Measurements from ENCODE around the gene GNB1. TPM values are rescaled to one million over a fixed set of nuclear protein-coding genes. Genes with fewer than 3 reads are reported as not detected.
A peak's percentile ranks its signal among the peaks of the same experiment; 100 is the strongest.

The GNB1 gene
- polyA plus RNA-seq, 1 of the 3 experiments (the other 2 are of a cell fraction): 355 TPM

DNA sequence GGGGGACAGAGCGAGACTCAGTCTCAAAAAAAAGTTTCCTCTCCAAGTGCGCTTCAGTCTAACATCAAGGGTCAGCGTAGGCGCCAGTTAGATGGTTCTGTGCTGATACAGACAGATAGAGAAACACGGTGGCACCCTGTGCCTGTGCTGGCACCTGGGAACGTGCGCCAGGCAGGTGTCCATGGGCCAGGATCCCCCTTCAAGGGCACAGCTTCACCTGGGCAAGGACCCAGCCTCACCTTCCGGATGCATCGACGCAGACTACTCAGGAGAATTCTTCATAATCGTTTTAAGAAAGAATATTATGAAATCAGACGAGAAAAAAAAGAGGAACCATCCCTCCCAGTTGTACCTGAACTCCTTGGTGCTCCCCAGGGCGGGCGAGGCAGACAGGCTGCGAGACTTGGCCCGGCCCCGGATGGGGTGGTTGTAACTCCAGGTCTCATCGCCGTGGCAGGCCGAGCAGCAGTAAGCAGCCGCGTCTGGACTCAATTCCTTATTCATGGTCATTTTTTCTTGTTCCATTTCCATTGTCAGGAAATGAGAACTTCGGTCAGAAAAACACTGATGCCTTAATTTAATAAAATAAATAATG lies 125.9 kb downstream of the GNB1 start (continued):
- TF ChIP-seq, protein P1, sequence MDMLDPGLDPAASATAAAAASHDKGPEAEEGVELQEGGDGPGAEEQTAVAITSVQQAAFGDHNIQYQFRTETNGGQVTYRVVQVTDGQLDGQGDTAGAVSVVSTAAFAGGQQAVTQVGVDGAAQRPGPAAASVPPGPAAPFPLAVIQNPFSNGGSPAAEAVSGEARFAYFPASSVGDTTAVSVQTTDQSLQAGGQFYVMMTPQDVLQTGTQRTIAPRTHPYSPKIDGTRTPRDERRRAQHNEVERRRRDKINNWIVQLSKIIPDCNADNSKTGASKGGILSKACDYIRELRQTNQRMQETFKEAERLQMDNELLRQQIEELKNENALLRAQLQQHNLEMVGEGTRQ (IDR thresholded peaks at IDR 0.05; ENCODE audit: borderline replicate concordance, low read depth, low read length): no peak
- TF ChIP-seq GATA2 (CRISPR knock-in tag; IDR thresholded peaks at IDR 0.05) (no peak), TEAD4 (IDR thresholded peaks at IDR 0.05; ENCODE audit: borderline replicate concordance, insufficient read depth) (no peak)

DNA sequence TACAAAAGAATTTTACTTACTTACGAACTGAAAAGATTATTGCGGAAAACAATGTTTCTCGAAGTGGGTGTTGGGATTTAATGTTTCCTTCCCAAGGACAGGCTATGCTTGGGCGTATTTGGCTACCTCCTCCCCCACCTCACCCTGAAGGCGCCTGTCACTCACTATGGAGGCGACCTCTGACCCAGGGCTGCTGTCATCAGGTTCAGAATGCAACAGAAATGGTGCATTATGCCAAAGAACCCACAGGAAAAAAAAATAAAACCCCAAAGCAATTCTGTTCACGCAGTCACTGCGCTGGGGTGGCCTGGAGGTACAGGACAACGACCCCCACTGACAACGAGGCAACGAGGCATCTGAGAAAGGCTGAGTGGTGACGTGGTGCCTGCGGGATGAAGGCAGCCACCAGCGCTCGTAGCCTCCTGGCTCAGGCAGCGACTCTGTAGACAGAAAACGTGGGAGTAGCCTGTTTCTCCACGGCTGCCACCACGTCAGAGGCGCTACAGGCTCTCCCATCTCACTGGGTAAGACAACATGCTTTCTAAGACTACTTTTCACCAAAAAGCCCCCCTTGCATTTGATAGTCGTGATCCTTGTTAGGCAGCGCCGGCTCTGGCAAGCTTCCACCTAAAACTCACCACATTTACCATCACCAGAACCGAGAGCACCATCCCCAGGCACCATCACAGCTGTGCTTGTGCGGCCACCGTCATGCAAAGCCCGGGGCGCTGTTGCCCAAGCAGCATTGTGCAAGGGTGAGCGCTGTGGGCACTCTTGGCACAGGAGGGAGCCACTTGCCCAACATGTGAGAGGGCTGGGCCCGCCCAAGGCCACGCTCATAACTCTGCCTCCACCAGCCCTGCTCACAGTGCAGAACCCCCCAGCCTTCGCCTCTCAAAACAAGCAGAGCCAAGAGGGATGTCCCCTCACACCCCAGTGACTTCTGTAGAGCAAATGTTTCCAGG lies 126.9 kb downstream of the GNB1 start:
- 93% methylated on average over 17 of the region's 32 CpGs for WGBS (ENCODE audit: low lambda C conversion rate)
- DNase-seq: no peak
- Histone ChIP-seq H3K4me3 (ENCODE audit: low read depth in 2 of 2, low read length in 1 of 2) (no peak overlapping the region), H3F3A (replicated peaks; ENCODE audit: insufficient read depth) (no peaks in the 10 kb centered on the region), H3K9me2 (no peaks in the 10 kb centered on the region), H2AFZ (ENCODE audit: low read depth) (no peak overlapping the region), H3K27me3 (ENCODE audit: insufficient read depth) (no peaks in the 10 kb centered on the region), H3K27ac (ENCODE audit: low read depth in 2 of 2, low read length in 1 of 2) (no peak overlapping the region), H3K9me3 (no peaks in the 10 kb centered on the region), H3K36me3 (replicated peaks in 1 of 2; ENCODE audit: control insufficient read depth in 1 of 2, insufficient read depth in 2 of 2, low read length in 1 of 2) (peaks cover 3 to 30% of the 10 kb centered on the region in 2 experiments), H4K20me1 (ENCODE audit: insufficient read depth) (no peaks in the 10 kb centered on the region), H3K4me1 (ENCODE audit: control insufficient read depth in 1 of 2, insufficient read depth in 2 of 2, low read depth in 1 of 2, low read length in 1 of 2) (peaks cover 0 to 4% of the 10 kb centered on the region in 2 experiments; a peak in 1 of 4 replicates), H3K79me2 (ENCODE audit: insufficient read depth) (peaks cover 59% of the 10 kb centered on the region), H3K9ac (no peak overlapping the region), H3K4me2 (no peak overlapping the region)
- ChIA-PET CTCF (no interaction called here), POLR2A (no interaction called here)
- TF ChIP-seq JUND (IDR thresholded peaks at IDR 0.05) (no peak), RAD21 (IDR thresholded peaks at IDR 0.05; ENCODE audit: low read length) (peak; percentile 21; the same call in 1 of the 2 replicates)

DNA sequence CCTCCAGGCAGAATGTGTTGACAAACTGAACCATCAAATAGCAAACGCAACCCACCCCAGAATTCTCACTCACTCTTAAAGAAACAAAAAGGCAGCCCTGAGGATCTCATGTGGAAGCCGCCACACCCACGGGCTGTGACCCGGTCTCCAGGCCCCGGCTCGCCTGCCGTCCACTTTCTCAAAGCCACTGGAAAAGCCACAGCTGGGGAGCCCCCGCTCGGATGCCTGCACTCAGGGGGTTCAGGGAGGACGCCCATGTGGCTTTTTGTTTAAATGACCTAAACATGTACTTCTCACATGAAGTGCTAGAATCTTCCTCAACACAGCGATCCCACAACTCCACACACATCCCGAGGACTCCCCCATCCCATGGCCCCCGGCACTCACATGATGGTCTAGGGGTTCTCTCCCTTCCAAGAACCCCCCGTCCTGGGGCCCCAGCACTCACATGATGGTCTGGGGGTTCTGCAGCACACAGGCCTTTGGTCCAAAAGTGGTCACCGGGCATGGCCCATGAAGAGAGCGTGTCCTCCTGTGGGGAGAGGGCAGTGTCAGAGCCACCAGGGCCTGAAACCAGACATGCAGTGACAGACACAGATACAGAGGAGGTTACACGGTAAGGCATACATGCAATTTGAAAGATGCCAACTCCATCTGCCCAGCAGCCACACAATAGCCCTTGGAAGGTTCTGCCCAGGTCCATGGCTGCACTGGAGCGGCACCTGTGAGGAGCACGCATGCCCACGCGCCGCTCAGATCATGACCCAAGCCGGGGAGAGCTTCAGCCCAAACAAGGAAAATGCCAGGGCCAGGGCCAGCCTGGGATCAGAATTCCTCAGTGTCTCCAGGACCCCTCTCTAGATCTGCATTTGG lies 129.1 kb downstream of the GNB1 start:
- CTCF ChIA-PET: interaction anchor here (0.8 kb wide), 1 partner anchor 33 kb away, joined by 3 read pairs; no protein-coding TSS in a partner anchor
- 93% methylated on average over 20 of the region's 23 CpGs for WGBS (ENCODE audit: low lambda C conversion rate)

More for the DNA sequence above, 129.1 kb downstream of the GNB1 start:
- Histone ChIP-seq H3K9me2 (no peaks in the 10 kb centered on the region), H3K36me3 (replicated peaks in 1 of 2; ENCODE audit: control insufficient read depth in 1 of 2, insufficient read depth in 2 of 2, low read length in 1 of 2) (peaks cover 0 to 36% of the 10 kb centered on the region in 2 experiments), H3K4me3 (ENCODE audit: low read depth in 2 of 2, low read length in 1 of 2) (no peak overlapping the region), H3K9ac (no peak overlapping the region), H3K4me1 (ENCODE audit: control insufficient read depth in 1 of 2, insufficient read depth in 2 of 2, low read depth in 1 of 2, low read length in 1 of 2) (peaks cover 0 to 4% of the 10 kb centered on the region in 2 experiments; a peak in 1 of 4 replicates), H3F3A (replicated peaks; ENCODE audit: insufficient read depth) (no peaks in the 10 kb centered on the region), H3K27ac (ENCODE audit: low read depth in 2 of 2, low read length in 1 of 2) (no peak overlapping the region), H3K79me2 (ENCODE audit: insufficient read depth) (peaks cover 37% of the 10 kb centered on the region), H4K20me1 (ENCODE audit: insufficient read depth) (no peaks in the 10 kb centered on the region), H2AFZ (ENCODE audit: low read depth) (no peak overlapping the region), H3K4me2 (no peak overlapping the region), H3K27me3 (ENCODE audit: insufficient read depth) (no peaks in the 10 kb centered on the region), H3K9me3 (no peaks in the 10 kb centered on the region)
- no peak for TF ChIP-seq TCF12 (IDR thresholded peaks at IDR 0.05)
- TF ChIP-seq, protein P2, sequence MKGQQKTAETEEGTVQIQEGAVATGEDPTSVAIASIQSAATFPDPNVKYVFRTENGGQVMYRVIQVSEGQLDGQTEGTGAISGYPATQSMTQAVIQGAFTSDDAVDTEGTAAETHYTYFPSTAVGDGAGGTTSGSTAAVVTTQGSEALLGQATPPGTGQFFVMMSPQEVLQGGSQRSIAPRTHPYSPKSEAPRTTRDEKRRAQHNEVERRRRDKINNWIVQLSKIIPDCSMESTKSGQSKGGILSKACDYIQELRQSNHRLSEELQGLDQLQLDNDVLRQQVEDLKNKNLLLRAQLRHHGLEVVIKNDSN (IDR thresholded peaks at IDR 0.05; ENCODE audit: borderline replicate concordance, low read depth): no peak
- TF ChIP-seq, protein P3, sequence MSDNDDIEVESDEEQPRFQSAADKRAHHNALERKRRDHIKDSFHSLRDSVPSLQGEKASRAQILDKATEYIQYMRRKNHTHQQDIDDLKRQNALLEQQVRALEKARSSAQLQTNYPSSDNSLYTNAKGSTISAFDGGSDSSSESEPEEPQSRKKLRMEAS (IDR thresholded peaks at IDR 0.05; ENCODE audit: low read depth): no peak
- TF ChIP-seq YY1 (IDR thresholded peaks at IDR 0.05; ENCODE audit: low read depth): no peak
- TF ChIP-seq SIN3A (IDR thresholded peaks at IDR 0.05; ENCODE audit: borderline replicate concordance, low read depth, low read length): no peak
- TF ChIP-seq, protein P4, sequence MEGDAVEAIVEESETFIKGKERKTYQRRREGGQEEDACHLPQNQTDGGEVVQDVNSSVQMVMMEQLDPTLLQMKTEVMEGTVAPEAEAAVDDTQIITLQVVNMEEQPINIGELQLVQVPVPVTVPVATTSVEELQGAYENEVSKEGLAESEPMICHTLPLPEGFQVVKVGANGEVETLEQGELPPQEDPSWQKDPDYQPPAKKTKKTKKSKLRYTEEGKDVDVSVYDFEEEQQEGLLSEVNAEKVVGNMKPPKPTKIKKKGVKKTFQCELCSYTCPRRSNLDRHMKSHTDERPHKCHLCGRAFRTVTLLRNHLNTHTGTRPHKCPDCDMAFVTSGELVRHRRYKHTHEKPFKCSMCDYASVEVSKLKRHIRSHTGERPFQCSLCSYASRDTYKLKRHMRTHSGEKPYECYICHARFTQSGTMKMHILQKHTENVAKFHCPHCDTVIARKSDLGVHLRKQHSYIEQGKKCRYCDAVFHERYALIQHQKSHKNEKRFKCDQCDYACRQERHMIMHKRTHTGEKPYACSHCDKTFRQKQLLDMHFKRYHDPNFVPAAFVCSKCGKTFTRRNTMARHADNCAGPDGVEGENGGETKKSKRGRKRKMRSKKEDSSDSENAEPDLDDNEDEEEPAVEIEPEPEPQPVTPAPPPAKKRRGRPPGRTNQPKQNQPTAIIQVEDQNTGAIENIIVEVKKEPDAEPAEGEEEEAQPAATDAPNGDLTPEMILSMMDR (IDR thresholded peaks at IDR 0.05): no peak
- TF ChIP-seq MXI1 (IDR thresholded peaks at IDR 0.05; ENCODE audit: low read depth, low read length): no peak
- no peak for TF ChIP-seq CHD2 (IDR thresholded peaks at IDR 0.05; ENCODE audit: low read length, partially characterized antibody)
- POLR2A ChIA-PET: no interaction called here
- no peak for DNase-seq
